H1 (cell line): Measurements from ENCODE around the gene PITPNB. TPM values are rescaled to one million over a fixed set of nuclear protein-coding genes. Genes with fewer than 3 reads are reported as not detected.

Experiments used
- POU5F1 ChIP-seq: IDR thresholded peaks from 2 replicates; pipeline ENCODE4 v1.6.1; 2011; ENCODE audit warnings: low read depth, mild to moderate bottlenecking, low read length, moderate library complexity
- polyA plus RNA-seq, 7 experiments: library from polyadenylated mRNA; depleted of rRNA in 3 of 7; stranded (reverse) in 5 of 7; unstranded in 2 of 7; fragments of >200 nt in 5 of 7; fragments of 200-250 nt in 2 of 7; gene quantifications; 1 replicate in 5 of 7; 2 replicates in 1 of 7; 4 replicates in 1 of 7; pipeline versions ENCODE4 v1.2.1 to v1.2.3, GENCODE V29; 2011 to 2013; ENCODE audit warnings: missing spikeins in 2 of 7, mixed read lengths in 2 of 7
- total RNA-seq: library from RNA; stranded (reverse); fragmentation: NEBNext Ultra II Directional; extraction: Animal tissue kit (Norgen Biotek cat#: 25700); gene quantifications from 2 replicates; pipeline ENCODE4 v1.2.1, GENCODE V29; 2021
- TF ChIP-seq, protein P1 (sequence below): IDR thresholded peaks from 2 replicates; pipeline ENCODE4 v1.6.1; 2011; ENCODE audit warnings: low read length, improper control_type of control experiment

Gene PITPNB
- total and polyA plus RNA-seq, 2 of the 8 experiments (the other 6 are each of a cell fraction or from before 2014, with no cell fraction given): 24.6 to 89.3 TPM

- no peak for TF ChIP-seq POU5F1
- TF ChIP-seq, protein P1, sequence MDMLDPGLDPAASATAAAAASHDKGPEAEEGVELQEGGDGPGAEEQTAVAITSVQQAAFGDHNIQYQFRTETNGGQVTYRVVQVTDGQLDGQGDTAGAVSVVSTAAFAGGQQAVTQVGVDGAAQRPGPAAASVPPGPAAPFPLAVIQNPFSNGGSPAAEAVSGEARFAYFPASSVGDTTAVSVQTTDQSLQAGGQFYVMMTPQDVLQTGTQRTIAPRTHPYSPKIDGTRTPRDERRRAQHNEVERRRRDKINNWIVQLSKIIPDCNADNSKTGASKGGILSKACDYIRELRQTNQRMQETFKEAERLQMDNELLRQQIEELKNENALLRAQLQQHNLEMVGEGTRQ: no peak
- TF ChIP-seq, all 59 proteins: peak for 0
Observed at GRCh38 chr22:27892811-27893210, 26.2 kb downstream of the PITPNB start (continued).
